ENCODE results near the gene LRRC55.

DNA sequence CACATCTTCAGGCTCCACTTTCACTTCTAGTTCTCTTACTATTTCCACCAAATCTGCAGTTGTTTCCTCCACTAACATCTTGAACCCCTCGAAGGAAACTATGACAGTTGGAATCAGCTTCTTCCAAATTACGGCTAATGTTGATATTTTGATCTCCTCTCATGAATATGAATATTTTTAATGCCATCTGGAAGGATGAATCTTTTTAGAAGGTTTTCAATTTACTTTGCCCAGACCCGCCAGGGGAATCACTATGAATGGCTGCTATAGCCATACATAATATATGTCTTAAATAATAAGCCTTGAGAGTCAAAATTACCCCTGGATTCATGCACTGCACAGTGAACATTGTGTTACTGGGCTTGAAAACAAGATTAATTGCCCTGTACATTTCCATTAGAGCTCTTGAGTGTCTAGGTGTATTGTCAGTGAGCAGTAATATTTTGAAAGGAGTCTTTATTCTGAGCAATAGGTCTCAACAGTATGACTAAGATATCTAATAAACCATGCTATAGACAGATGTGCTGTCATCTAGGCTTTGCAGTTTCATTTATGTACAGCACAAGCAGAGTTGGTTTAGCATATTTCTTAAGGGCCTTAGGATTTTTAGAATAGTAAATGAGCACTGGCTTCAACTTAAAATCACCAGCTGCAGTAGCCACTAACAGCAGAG lies 48.3 kb upstream of the LRRC55 start:
- TF ChIP-seq EZH2 (optimal IDR thresholded peaks at IDR 0.05; ENCODE audit: low read depth, low read length) = no peak
- TF ChIP-seq, protein P1, sequence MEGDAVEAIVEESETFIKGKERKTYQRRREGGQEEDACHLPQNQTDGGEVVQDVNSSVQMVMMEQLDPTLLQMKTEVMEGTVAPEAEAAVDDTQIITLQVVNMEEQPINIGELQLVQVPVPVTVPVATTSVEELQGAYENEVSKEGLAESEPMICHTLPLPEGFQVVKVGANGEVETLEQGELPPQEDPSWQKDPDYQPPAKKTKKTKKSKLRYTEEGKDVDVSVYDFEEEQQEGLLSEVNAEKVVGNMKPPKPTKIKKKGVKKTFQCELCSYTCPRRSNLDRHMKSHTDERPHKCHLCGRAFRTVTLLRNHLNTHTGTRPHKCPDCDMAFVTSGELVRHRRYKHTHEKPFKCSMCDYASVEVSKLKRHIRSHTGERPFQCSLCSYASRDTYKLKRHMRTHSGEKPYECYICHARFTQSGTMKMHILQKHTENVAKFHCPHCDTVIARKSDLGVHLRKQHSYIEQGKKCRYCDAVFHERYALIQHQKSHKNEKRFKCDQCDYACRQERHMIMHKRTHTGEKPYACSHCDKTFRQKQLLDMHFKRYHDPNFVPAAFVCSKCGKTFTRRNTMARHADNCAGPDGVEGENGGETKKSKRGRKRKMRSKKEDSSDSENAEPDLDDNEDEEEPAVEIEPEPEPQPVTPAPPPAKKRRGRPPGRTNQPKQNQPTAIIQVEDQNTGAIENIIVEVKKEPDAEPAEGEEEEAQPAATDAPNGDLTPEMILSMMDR (IDR thresholded peaks at IDR 0.05; ENCODE audit: low read length) = no peak

All from MM.1S (cell line).